Measurements from ENCODE around the gene MMP23B.

DNA sequence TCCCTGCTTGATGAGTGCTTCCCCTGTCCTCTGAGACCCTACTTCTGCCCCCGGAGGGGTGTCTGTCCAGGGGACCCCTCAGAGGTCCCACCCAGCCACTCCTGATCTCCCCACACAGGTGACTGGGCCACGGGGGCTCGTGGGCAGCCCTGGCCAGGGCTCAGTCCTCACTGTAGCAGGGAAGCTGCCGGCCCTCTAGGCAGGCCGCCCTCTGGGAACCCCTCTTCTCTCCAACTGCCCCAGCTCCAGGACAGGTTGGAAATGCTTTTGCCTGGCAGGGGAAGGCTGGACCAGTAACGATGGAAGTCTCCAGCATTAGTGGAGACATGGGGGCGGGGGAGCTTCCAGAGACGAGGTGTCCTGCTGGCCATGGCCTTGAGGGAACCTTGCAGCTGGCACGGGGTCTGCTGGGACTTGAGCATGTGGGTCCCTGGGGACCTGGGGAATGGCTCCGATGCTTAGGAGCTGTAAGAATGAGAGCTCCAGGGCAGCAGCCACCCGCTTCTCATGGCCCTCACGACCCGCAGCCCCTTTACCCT, 28.9 kb upstream of the MMP23B start:
- TF ChIP-seq, protein P1, sequence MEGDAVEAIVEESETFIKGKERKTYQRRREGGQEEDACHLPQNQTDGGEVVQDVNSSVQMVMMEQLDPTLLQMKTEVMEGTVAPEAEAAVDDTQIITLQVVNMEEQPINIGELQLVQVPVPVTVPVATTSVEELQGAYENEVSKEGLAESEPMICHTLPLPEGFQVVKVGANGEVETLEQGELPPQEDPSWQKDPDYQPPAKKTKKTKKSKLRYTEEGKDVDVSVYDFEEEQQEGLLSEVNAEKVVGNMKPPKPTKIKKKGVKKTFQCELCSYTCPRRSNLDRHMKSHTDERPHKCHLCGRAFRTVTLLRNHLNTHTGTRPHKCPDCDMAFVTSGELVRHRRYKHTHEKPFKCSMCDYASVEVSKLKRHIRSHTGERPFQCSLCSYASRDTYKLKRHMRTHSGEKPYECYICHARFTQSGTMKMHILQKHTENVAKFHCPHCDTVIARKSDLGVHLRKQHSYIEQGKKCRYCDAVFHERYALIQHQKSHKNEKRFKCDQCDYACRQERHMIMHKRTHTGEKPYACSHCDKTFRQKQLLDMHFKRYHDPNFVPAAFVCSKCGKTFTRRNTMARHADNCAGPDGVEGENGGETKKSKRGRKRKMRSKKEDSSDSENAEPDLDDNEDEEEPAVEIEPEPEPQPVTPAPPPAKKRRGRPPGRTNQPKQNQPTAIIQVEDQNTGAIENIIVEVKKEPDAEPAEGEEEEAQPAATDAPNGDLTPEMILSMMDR (IDR thresholded peaks at IDR 0.05): no peak
- TF ChIP-seq POLR2A (IDR thresholded peaks at IDR 0.05): no peak

Data from heart left ventricle (tissue), 13 donors.